NB4 (cell line): ENCODE measurements around the gene TAF11.

ENCODE experiments used
- DNase-seq: peaks from one replicate; pipeline ENCODE4 v3.0.0; 2010; ENCODE audit warnings: low read depth
- H3K4me3 ChIP-seq: one replicate; pipeline ENCODE4 v1.5.1; 2011; ENCODE audit warnings: mild to moderate bottlenecking, low read depth, low read length, moderate library complexity
- CTCF ChIP-seq: IDR thresholded peaks from one replicate; pipeline ENCODE4 v1.5.1; 2012; ENCODE audit warnings: low read depth, low read length
- MAX ChIP-seq: IDR thresholded peaks from 2 replicates; pipeline ENCODE4 v1.6.1; 2011; ENCODE audit warnings: low read depth, low read length
- MYC ChIP-seq: IDR thresholded peaks from 2 replicates; pipeline ENCODE4 v1.6.1; 2011; ENCODE audit warnings: low read depth, low read length
- POLR2A ChIP-seq: IDR thresholded peaks from 2 replicates; pipeline ENCODE4 v1.6.1; 2011; ENCODE audit warnings: mild to moderate bottlenecking; ENCODE audit not compliant: insufficient read length; ENCODE audit errors: extremely low read depth

Gene TAF11

GRCh38 chr6:34911822-34912221 lies 24.0 kb upstream of the TAF11 start:
- TF ChIP-seq MYC (no peak), CTCF (no peak), POLR2A (no peak), MAX (no peak)
- H3K4me3 ChIP-seq = no peak overlapping the region
- no peak for DNase-seq

- no peak for DNase-seq
- H3K4me3 ChIP-seq = no peak overlapping the region
- TF ChIP-seq MYC (no peak), POLR2A (no peak), CTCF (no peak), MAX (no peak)
Observed at GRCh38 chr6:34909320-34909883, 21.6 kb upstream of the TAF11 start.

GRCh38 chr6:34908194-34908593 lies 20.4 kb upstream of the TAF11 start:
- DNase-seq = no peak
- no peak overlapping the region for H3K4me3 ChIP-seq
- no peak for TF ChIP-seq POLR2A
- TF ChIP-seq CTCF = no peak
- no peak for TF ChIP-seq MYC
- no peak for TF ChIP-seq MAX

GRCh38 chr6:34906826-34907225 lies 19.0 kb upstream of the TAF11 start:
- no peak for TF ChIP-seq CTCF
- H3K4me3 ChIP-seq = no peak overlapping the region
- DNase-seq = no peak

GRCh38 chr6:34904990-34905613 lies 17.3 kb upstream of the TAF11 start:
- DNase-seq = no peak
- H3K4me3 ChIP-seq = no peak overlapping the region
- no peak for TF ChIP-seq CTCF
- no peak for TF ChIP-seq MAX
- TF ChIP-seq POLR2A = no peak
- TF ChIP-seq MYC = no peak

- DNase-seq = no peak
- TF ChIP-seq MYC (no peak), MAX (no peak), CTCF (no peak), POLR2A (no peak)
Observed at GRCh38 chr6:34901930-34902329, 14.1 kb upstream of the TAF11 start.

More at GRCh38 chr6:34901930-34902329, 14.1 kb upstream of the TAF11 start:
- H3K4me3 ChIP-seq = no peak overlapping the region
